GM19455 (cell line): ENCODE results near the gene ORC2.
"Not testable (repeated sequence)": the region's sequence is repeated elsewhere in the genome, so short reads cannot be mapped to it uniquely, and the experiment has no call there.

ENCODE experiments used
- ATAC-seq: cut with Tn5 transposase; IDR thresholded peaks from one replicate; pipeline ENCODE4 v1.9.1; 2021; ENCODE audit not compliant: unreplicated experiment

Gene ORC2

DNA sequence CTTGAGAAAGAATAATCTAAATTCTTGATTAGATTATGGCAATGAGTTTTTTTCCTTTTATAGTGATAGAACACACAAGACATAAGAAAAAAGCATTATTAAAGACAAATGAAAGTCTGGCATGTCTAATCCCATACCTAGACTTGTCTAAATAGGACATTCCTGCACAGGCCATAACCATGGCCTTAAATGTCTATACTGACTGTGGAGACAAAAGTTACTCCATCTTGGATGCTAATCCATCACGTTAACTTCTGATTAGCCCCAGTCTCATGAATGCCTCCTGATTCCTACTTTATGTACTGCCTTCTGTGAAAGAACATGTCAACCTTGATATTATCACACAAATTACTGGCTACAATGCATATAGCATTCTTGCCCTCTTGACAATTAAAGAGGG, 23.6 kb downstream of the ORC2 start:
- ATAC-seq, result no peak

DNA sequence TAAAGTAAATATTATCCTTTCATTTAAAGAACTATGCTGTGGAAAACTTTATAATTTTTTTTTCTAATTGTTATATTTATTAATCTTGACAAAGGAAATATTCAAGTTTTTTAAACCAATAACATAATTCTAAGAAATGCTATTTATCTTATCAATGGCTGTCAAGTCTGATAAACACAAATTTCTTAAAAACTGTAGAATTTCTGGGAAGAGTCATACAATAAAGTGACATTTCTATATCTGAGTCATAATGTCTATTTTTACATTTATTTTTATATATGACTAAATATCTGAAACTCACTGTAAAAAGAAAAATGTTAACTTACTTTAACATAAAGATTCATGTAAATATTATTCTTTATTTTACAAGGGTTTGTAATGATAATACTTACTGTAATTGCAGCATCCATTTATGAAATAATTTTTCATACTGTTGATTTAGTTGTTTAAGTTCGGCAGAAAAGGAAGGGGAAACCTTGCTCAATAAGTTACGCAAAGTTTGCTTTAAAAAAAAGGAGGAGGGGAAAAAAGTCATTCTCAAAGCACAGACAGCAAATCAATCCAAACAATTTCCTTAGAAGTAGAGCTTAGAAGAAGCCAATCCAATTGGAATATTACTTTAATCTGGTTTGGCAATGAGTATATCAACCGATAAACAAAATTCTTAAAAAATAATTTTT, 32.4 kb downstream of the ORC2 start:
- ATAC-seq, result no peak

DNA sequence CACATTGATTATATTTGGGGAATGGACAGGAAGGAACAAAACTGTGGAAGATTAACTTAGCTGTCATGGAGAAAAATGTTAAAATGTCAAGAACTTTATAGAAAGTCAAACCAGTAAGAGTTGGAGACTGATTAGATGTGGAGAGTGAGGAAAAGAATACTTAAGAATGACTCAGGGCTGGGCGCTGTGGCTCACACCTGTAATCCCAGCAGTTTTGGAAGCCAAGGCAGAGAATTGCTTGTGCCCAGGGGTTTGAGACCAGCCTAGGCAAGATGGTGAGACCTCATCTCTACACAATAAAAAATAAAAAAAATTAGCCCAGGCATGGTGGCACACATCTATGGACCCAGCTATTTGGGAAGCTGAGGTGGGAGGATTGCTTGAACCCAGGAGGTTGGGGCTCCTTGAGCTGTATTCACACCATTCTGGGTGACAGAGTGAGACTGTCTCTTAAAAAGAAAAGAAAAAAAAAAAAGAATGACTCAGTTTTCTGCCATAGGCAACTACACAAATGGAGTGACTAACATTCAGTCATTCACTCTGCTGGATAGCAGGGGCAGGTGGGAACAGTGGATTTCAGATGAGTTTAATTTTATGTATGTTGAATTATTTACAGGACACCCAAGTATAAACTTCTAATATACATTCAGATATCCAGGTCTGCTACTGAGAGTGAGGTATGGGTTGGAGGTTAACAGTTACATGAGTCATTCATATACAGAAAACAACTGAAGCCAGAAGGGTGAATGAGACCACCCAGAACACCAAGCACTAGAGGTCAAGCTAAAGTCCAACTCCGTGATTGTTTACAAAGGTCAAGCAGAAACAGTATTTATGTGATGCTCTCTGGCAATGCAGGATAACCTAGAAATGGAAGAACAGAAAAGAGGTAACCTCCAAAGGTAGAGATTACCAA, 33.9 kb downstream of the ORC2 start:
- ATAC-seq, result no peak

DNA sequence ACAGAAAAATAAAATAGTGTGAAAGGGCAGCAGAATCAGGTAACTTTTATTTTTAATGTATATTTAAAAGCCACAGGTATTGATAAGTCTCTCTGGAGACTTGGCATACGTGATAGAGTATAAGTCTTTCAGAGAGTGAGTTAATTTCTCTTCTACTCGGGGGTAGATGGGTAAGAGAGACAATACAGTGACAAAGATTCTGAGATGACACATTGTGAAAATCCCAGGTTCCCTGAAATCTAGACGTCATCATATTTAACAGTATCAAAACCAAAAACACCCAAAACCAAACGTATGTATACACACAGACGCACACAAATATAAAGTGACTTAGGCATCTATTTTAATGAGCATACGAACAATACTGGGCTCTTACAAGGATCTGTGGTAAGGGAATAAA, 41.0 kb downstream of the ORC2 start:
- no peak for ATAC-seq

DNA sequence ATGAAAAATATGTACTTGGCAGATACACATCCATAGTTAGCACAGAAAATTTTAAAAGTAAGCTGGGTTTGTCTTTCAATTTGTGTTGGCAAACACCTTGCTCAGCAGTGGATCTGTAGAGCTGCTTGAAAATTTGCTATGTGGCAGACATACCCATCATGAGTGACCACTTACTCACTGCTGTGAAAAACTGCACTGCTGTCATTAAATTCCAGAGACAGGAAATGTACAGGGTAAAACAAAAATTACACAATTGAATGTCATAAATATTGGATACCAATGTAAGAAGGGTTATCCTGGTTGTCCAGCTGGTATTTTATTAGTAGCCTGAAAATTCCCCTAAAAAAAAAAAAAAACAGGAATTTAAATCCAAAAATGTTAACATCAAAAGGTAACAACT, 49.8 kb downstream of the ORC2 start:
- no peak for ATAC-seq

DNA sequence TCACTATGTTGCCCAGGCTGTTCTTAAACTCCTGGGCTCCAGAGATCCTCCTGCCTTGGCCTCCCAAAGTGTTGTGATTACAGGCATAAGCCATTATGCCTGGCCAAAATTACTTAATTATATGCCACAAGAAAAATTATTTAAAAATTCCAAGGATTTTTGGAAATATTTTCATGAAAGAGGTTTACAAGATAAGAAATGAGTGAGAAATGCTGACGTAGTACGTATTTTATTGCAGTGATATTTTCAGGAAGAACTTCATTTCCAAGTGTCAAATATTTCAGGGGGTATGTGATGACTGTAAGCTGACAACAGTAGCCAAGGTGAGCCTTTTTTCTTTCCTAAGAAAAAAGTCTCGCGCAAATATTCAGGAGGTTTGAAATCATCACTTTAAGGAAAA, 53.5 kb downstream of the ORC2 start:
- ATAC-seq, result no peak

DNA sequence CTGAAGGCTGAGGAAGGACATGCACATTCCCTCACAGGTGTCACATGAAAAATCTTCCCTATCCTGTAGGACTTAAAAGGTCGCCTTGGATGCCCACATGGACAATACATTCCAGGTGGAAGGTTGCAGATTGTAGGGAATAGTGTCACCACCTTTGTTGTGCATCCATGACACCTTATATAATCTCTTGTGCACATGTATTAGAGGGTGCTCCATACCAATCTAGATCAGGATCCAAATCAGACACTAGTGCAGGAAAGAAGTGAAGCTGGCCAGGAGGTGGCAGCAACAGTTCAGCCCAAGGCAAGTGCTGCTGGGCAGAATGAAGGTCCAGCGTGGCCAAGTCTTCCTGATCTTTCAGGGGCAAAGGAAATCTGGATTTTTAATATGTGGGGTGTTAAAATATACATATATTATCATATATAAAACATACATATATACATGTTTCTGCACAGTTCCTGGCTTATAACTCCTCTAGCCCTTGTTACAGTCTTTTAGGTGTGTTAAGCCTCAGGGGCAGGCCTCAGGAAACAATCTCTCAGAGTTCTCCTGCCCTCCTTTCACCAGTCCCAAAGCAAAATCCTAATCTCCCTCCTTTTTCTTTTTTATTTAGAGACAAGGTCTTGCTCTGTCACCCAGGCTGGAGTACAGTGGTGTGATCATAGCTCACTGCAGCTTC, 57.7 kb downstream of the ORC2 start:
- ATAC-seq, result no peak

DNA sequence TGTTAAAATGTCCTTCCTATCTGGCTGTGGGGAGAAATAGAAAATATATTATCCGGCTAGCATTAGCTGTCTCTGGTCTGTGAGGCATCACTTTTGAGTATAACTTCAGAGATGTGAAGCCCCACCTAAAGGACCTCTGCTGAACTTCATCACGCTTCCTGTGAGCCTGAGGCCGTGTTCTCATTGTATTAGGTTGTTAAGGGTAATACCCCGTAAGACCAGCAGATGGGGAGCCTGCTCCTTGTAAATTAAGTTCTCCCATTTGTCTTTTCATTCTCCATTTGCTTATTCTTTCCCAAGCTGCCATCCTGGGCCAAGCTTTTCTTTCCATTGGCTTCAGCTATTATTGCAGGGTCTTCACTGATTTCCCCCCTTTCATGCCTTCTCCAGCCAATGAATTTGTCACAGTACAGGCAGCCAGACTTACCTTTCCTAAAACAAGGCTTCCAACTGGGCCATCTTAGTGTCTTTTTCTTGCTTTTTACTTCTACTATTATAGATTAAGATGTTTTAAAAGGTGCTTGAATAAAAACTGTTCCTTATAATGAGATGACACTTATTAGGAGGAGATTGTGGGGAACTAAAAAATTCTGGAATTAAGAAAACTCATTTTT, 61.9 kb downstream of the ORC2 start:
- ATAC-seq, result peak; percentile 99

DNA sequence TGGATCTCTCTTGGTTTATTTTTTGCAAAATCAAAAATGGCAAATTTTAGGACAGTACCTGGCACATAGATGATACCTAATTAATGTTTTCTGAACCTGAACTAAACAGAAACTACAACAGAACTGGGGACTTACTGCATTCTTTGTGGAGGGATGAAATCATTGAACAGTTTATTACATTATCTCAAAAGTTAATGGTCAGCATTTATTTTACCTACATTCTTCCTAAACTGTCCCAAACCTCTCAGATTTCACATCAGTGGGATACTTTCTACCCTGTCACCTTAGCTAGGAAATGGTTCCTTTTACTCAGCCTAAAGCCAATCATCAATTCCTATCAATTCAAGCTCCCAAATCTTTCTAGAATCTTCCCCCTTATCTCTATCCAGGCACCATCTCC, 64.0 kb downstream of the ORC2 start:
- no peak for ATAC-seq

DNA sequence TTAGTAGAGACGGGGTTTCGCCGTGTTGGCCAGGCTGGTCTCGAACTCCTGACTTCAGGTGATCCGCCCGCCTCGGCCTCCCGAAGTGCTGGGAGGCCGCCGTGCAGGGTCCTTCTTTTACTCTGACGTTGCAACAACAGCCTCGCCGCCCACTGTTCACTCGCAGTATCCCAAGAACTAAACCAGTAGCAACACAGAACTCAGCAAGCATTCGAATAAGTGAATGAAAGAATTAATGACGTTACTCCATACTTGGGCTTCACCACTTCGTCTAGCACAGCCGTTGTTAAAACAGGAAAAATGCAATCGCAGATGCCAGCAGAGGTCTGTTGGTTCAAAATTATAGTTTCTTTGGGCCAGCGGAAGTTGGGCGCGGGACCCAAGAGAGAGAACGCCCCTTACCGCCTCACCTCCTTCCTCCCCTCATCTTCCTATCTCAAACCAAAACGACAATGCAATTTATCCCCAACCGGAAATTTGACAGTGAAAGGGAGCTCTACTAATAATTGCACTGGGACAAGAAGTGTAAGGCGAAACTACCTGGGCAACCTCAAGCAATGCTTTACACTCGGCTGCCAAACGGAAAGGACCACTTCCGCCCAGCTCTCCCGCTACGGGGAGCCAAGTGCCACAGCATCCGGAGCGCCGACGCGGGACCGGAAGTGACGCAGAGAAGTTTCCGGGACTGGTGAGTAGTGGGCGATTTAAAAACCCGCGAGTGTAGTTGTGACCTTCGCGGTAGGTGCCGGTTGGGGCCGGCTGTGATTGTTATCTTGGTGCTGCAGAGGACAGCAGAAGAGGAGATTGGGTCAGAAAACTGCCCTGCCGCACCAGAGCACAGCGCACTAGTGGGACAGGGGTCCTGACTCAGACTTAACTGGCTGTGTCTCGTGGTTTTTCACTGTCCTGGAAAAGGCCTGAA, 74.5 kb downstream of the ORC2 start, which contains the start of the genes NIF3L1 and PPIL3:
Gene NIF3L1 (plus strand): TSS at position 668 of the 922 bp plus-strand sequence. CDS start 2,573 bp downstream, outside the sequence.
Gene PPIL3 (minus strand): TSS at position 374 of the 922 bp plus-strand sequence. CDS start 1,462 bp downstream, outside the sequence.
- peak; percentile 88 for ATAC-seq

DNA sequence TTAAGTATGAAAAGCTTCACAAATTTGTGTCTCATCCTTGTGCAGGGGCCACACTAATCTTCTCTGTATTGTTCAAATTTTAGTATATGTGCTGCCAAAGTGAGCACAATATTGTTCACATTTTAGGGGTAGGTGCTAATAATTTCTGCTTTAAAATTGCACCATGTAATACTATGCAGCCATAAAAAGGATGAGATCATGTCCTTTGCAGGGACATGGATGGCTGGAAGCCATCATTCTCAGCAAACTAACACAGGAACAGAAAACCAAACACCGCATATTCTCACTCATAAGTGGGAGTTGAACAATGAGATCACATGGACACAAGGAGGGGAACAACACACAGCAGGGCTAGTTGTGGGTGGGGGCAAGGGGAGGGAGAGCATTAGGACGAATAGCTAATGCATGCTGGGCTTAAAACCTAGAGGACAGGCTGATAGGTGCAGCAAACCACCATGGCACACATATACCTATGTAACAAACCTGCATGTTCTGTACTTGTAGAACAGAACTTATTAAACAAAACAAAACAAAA, 81.7 kb downstream of the ORC2 start:
- ATAC-seq, result not testable (repeated sequence)

DNA sequence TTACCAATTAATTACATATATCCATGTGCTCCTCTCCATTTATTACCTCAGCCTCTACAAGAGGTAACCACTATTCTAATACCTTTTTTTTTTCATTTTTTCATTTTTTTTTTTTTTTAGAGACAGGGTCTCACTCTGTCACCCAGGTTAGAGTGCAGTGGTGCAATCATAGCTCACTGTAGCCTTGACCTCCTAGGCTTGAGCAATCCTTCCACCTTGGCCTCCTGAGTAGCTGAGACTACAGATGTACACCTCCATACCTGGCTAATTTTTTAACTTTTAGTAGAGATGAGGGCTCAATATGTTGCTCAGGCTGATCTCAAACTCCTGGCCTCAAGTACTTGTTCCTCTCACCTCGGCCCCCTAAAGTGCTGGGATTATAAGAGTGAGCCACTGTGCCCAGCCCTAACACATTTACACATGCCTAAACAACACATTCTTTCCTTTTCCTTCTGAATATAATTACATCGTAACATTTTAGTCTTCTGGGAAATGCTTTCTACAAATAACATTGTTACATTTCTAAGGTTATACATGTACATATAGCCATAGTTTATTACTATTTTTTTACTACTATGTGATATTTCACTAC, 85.1 kb downstream of the ORC2 start:
- no peak for ATAC-seq

DNA sequence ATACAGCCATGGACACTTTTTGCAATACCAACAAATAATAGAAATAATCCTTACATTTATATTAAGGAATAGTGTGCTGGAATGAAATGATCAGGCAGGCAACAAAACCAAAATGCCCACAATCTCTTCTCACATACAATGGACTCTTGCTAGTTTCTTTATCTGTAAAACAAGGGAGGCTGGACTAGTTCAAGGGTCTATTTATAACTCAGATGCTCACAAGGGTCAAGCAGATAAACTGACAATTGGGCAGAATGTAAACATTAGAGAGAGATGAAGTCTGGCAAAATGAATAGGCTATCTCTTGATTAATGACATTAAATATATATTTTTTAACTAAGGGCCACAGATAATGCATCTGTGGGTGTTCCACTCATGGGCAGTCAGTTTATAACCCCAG, 86.0 kb downstream of the ORC2 start:
- ATAC-seq, result no peak

DNA sequence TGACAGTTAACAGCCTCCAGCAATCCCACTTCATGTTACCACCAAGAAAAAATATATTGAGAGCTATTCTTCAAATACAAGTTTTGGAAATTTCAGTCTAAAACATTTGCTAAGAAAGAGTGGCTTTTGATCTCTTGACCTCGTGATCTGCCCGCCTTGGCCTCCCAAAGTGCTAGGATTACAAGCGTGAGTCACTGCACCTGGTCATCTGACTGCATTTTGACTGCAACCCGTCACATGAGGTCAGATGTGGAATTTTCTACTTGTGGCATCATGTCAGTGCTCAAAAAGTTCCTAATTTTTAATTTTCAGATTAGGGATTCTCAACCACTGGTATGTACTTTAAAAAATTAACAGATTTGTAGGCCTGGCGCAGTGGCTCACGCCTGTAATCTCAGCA, 89.9 kb downstream of the ORC2 start:
- no peak for ATAC-seq

DNA sequence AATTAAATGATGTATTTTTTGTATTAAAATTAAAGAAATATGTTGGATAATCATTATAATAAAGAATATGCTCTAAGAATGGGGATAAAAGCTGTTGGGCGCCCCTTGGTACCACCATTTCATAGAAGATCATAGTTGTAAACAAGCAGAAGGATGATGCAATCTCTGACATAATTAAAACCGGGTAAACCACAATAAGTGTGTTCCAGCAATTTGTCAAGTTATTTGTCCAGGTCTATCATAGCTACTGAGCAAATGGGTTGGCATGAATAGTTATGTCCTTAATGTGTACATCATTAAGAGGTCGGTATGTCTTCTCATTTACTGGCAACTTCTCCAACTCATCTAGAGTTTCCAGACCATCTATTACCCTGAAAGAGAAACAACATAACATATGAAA, 92.3 kb downstream of the ORC2 start:
- no peak for ATAC-seq

DNA sequence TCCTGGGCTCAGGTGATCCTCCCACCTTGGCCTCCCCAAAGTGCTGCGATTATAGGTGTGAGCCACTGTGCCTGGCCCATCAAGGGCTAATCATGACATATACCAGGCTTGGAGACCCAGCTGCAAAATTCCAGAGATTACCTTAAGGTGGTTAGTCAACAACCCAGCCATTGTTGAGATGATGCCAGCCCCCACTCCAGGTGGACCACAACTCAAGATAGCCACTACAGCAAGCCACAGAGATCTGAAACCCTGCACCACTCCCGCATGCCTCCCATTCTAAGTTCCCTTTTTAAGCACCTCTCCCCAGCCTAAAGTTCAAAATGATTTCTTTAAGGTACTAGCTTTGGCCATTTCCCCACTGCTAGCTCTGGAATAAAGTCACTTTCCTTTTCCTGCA, 94.4 kb downstream of the ORC2 start:
- no peak for ATAC-seq

DNA sequence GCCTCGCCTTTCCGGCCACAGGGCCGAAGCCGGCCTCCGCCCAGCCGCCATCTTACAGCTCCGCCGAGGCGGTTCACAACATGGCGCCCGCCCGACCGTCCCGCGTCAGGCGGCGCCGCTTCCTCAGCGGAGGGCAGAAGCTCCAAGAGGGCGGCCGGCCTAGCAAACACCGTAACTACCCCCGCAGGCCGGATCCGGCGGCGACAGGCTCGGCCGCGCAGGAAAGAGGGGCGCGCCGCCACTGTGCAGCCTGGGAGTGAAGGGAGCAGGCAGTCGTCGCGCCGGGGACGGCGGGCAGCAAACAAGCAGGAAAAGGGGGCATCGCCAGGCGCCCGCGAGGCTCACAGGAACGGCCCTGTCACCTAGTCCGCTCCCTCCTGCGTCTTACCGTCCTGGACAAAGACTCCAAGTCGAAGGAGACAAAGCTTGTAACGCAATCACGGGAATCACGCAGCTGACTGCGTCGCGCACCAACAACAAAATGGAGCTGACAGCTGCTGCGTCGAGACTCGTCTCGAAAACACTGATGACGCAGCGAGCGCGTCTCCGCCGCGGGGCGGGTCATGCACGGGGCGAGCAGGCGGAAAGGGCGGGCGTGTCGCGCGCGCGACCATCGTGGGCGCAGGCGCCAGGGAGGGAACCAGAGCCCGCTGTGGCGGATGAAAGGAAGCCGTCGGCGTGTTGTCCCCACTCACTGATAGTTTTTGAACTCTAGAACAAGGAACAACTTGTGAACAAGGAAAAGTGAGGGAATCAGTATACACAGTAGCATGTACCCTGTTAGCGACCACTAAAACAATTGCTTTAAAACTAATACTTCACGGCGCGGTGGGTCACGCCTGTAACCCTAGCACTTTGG, 99.1 kb downstream of the ORC2 start, which contains the start of gene CLK1:
Gene CLK1 (minus strand): TSS at position 483 of the 859 bp plus-strand sequence. CDS start 2,796 bp downstream, outside the sequence.
- peak; percentile 85 for ATAC-seq

DNA sequence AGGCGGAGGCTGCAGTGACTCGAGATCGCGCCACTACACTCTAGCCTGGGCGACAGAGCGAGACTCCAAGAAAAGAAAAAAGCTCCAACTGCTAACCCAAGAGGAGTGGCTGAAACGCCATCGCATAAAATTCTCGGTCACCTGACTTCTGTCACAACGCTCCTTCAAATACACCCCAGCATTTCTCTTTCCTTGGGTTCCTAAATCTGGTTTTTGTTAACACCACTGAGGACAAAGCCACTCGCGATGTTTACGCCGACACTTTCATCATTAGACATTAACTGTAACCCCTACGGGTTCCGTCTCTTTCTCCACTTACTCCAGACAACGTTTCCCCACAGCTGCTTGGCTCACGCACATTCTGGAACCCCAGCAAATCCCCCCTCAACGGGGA, 99.7 kb downstream of the ORC2 start:
- ATAC-seq, result peak; percentile 7
